CD4-positive, alpha-beta memory T cell (primary cell): Measurements from ENCODE around the gene GSTO1. TPM values are rescaled to one million over a fixed set of nuclear protein-coding genes. Genes with fewer than 3 reads are reported as not detected.

Experiments
- CTCF ChIA-PET: fragments of 350-600 bp; sonication (Branson Sonifier 250); formaldehyde crosslinking; loops from one replicate; lab custom pipeline; 2021; ENCODE audit warnings: inconsistent platforms; ENCODE audit not compliant: partially characterized antibody; lab: Charles Lee
- POLR2A ChIA-PET: fragments of 350-600 bp; sonication (Branson Sonifier 250); formaldehyde crosslinking; loops from one replicate; lab custom pipeline; 2021; ENCODE audit not compliant: partially characterized antibody; lab: Charles Lee
- DNase-seq, 5 donors: peaks; one replicate each; pipeline versions ENCODE4 v3.0.0 to v3.0.0-alpha.2; 2020 to 2022; ENCODE audit warnings: mixed read lengths in 1 of 5
- H3K27ac ChIP-seq: one replicate; pipeline ENCODE4 v1.7.0; 2013; ENCODE audit warnings: low read depth, low read length
- H3K27me3 ChIP-seq: 2 replicates; pipeline ENCODE4 v1.7.0; 2013; ENCODE audit warnings: mild to moderate bottlenecking, low read length, moderate library complexity; ENCODE audit not compliant: insufficient read depth
- H3K36me3 ChIP-seq: 2 replicates; pipeline ENCODE4 v1.7.0; 2013; ENCODE audit warnings: mild to moderate bottlenecking, low read length, moderate library complexity; ENCODE audit not compliant: insufficient read depth
- H3K4me1 ChIP-seq: 2 replicates; pipeline ENCODE4 v1.7.0; 2013; ENCODE audit warnings: mild to moderate bottlenecking, low read length, moderate library complexity; ENCODE audit not compliant: insufficient read depth
- H3K4me3 ChIP-seq, 2 donors: one replicate each; pipeline ENCODE4 v1.7.0; 2013; ENCODE audit warnings: low read length in 2 of 2, mild to moderate bottlenecking in 1 of 2
- H3K9me3 ChIP-seq, 2 donors: one replicate each; pipeline ENCODE4 v1.7.0; 2013; ENCODE audit warnings: low read length in 2 of 2, control low read depth in 1 of 2; ENCODE audit not compliant: control insufficient read depth in 1 of 2
- H3K27ac Mint-ChIP-seq, 7 donors: one replicate each; pipeline ENCODE4 v1.8.0; 2020 to 2021; ENCODE audit warnings: mixed read lengths in 7 of 7, mild to moderate bottlenecking in 6 of 7, inconsistent platforms in 3 of 7, moderate library complexity in 3 of 7
- H3K27me3 Mint-ChIP-seq, 2 donors: one replicate each; pipeline ENCODE4 v1.8.0; 2020 to 2021; ENCODE audit warnings: mixed read lengths in 2 of 2
- H3K36me3 Mint-ChIP-seq, 2 donors: one replicate each; pipeline ENCODE4 v1.8.0; 2020 to 2021; ENCODE audit warnings: mixed read lengths in 2 of 2, inconsistent platforms in 1 of 2, mild to moderate bottlenecking in 1 of 2
- H3K4me1 Mint-ChIP-seq, 4 donors: one replicate each; pipeline ENCODE4 v1.8.0; 2020 to 2021; ENCODE audit warnings: mixed read lengths in 4 of 4, mild to moderate bottlenecking in 1 of 4
- H3K4me3 Mint-ChIP-seq, 8 donors: one replicate each; pipeline ENCODE4 v1.8.0; 2020 to 2021; ENCODE audit warnings: mixed read lengths in 8 of 8, mild to moderate bottlenecking in 7 of 8, moderate library complexity in 6 of 8, inconsistent platforms in 3 of 8
- H3K9me3 Mint-ChIP-seq, 8 donors: one replicate each; pipeline ENCODE4 v1.8.0; 2020 to 2021; ENCODE audit warnings: mixed read lengths in 8 of 8, mild to moderate bottlenecking in 5 of 8, inconsistent platforms in 3 of 8, moderate library complexity in 1 of 8
- intact Hi-C: fragments of 100-400 bp; cut with micrococcal nuclease; formaldehyde crosslinking; loops from one replicate; pipeline ENCODE4 v1.15.1; 2023
- polyA plus RNA-seq, 2 donors: library from polyadenylated mRNA; unstranded; fragments of 300-500 nt; fragmentation: Illumina TruSeq; gene quantifications; one replicate each; pipeline ENCODE4 v1.2.3, GENCODE V29; 2021
- total RNA-seq, 2 experiments: library from RNA; stranded (reverse); gene quantifications; one replicate each; pipeline ENCODE4 v1.2.3, GENCODE V29; 2021

Gene GSTO1
- total and polyA plus RNA-seq, 4 experiments from 2014 or later: 52.8 to 207 (median 105) TPM

GRCh38 chr10:104255311-104255981, 754 bp downstream of the GSTO1 start:
- ChIA-PET POLR2A (interaction anchor here (0.6 to 3.3 kb wide), 11 partner anchors 9 to 134 kb away, joined by 3 to 59 read pairs (median 11); partner anchors contain the start of genes CFAP43, GSTO2, ITPRIP and SFR1), CTCF (interaction anchor here (1.0 to 6.3 kb wide), 10 partner anchors 7 to 95 kb away, joined by 3 to 73 read pairs (median 4); partner anchors contain the start of genes CFAP43 and ITPRIP)
- peak overlapping the region; percentile 75 for H3K27ac ChIP-seq
- H3K27me3 Mint-ChIP-seq: no peaks in the 10 kb centered on the region
- H3K27ac Mint-ChIP-seq: peak overlapping the region; percentile 82 to 97 (median 96)
- H3K9me3 Mint-ChIP-seq: no peaks in the 10 kb centered on the region
- H3K36me3 ChIP-seq: peaks cover 6% of the 10 kb centered on the region
- intact Hi-C loops: no loop called here
- peak in 2 of 5 donors; percentile 24 to 29 for DNase-seq
- no peaks in the 10 kb centered on the region for H3K27me3 ChIP-seq
- peak overlapping the region; percentile 45 to 56 for H3K4me3 ChIP-seq
- no peaks in the 10 kb centered on the region for H3K9me3 ChIP-seq
- peaks cover 15 to 36% of the 10 kb centered on the region in 2 donors for H3K36me3 Mint-ChIP-seq
- peaks cover 43 to 62% (median 52%) of the 10 kb centered on the region in 4 donors for H3K4me1 Mint-ChIP-seq
- H3K4me1 ChIP-seq: peaks cover 54% of the 10 kb centered on the region
- H3K4me3 Mint-ChIP-seq: peak overlapping the region; percentile 84 to 99 (median 98)

GRCh38 chr10:104256335-104256961, 1.8 kb downstream of the GSTO1 start:
- Mint-ChIP-seq H3K27me3 (no peaks in the 10 kb centered on the region), H3K27ac (peak overlapping the region; percentile 82 to 97 (median 96)), H3K4me1 (peaks cover 51 to 72% (median 61%) of the 10 kb centered on the region in 4 donors), H3K4me3 (peak overlapping the region; percentile 84 to 99 (median 98)), H3K36me3 (peaks cover 23 to 46% of the 10 kb centered on the region in 2 donors), H3K9me3 (no peaks in the 10 kb centered on the region)
- Histone ChIP-seq H3K27ac (peak overlapping the region; percentile 75), H3K9me3 (no peaks in the 10 kb centered on the region), H3K4me3 (peak overlapping the region in 1 of 2 donors; percentile 56), H3K4me1 (peaks cover 64% of the 10 kb centered on the region), H3K36me3 (peaks cover 9% of the 10 kb centered on the region), H3K27me3 (no peaks in the 10 kb centered on the region)
- CTCF ChIA-PET: interaction anchor here (0.7 to 6.3 kb wide), 7 partner anchors 8 to 94 kb away, joined by 3 to 73 read pairs (median 4); no protein-coding TSS in a partner anchor
- DNase-seq: peak in 2 of 5 donors; percentile 29 to 50
- POLR2A ChIA-PET: interaction anchor here (1.1 to 3.3 kb wide), 4 partner anchors 11 to 135 kb away, joined by 3 to 59 read pairs (median 16); partner anchors contain the start of genes GSTO2 and SFR1
- intact Hi-C loops: loop anchor here (1.0 kb wide), 1 partner anchor 12 kb away; no protein-coding TSS in a partner anchor

GRCh38 chr10:104257235-104257634, 2.5 kb downstream of the GSTO1 start:
- Histone ChIP-seq H3K27me3 (no peaks in the 10 kb centered on the region), H3K4me1 (peaks cover 71% of the 10 kb centered on the region), H3K27ac (peak overlapping the region; percentile 75), H3K4me3 (no peak overlapping the region), H3K36me3 (peaks cover 16% of the 10 kb centered on the region), H3K9me3 (no peaks in the 10 kb centered on the region)
- POLR2A ChIA-PET: interaction anchor here (1.7 to 3.2 kb wide), 3 partner anchors 11 to 17 kb away, joined by 10 to 59 read pairs (median 12); partner anchors contain the start of gene GSTO2
- H3K36me3 Mint-ChIP-seq: peaks cover 25 to 51% of the 10 kb centered on the region in 2 donors
- no peaks in the 10 kb centered on the region for H3K9me3 Mint-ChIP-seq
- H3K27me3 Mint-ChIP-seq: no peaks in the 10 kb centered on the region
- peaks cover 55 to 79% (median 67%) of the 10 kb centered on the region in 4 donors for H3K4me1 Mint-ChIP-seq
- CTCF ChIA-PET: interaction anchor here (0.9 to 6.3 kb wide), 5 partner anchors 9 to 93 kb away, joined by 3 to 73 read pairs (median 4); no protein-coding TSS in a partner anchor
- peak overlapping the region; percentile 53 to 92 (median 77) for H3K27ac Mint-ChIP-seq
- intact Hi-C loops: no loop called here
- H3K4me3 Mint-ChIP-seq: peak overlapping the region; percentile 24 to 99 (median 40)
- DNase-seq: no peak

GRCh38 chr10:104258209-104258608, 3.5 kb downstream of the GSTO1 start:
- no peak overlapping the region for H3K4me3 Mint-ChIP-seq
- H3K27ac Mint-ChIP-seq: peak overlapping the region in 6 of 7 donors; percentile 16 to 75 (median 50)

GRCh38 chr10:104259456-104259855, 4.8 kb downstream of the GSTO1 start:
- ChIA-PET CTCF (interaction anchor here (1.0 to 7.0 kb wide), 4 partner anchors 16 to 94 kb away, joined by 3 to 52 read pairs (median 8); partner anchors contain the start of gene CFAP58), POLR2A (no interaction called here)
- peaks cover 53 to 83% (median 70%) of the 10 kb centered on the region in 4 donors for H3K4me1 Mint-ChIP-seq
- H3K27me3 Mint-ChIP-seq: no peaks in the 10 kb centered on the region
- H3K4me1 ChIP-seq: peaks cover 83% of the 10 kb centered on the region
- H3K27ac Mint-ChIP-seq: peak overlapping the region in 6 of 7 donors; percentile 2 to 93 (median 72)
- peak overlapping the region; percentile 17 for H3K27ac ChIP-seq
- no peaks in the 10 kb centered on the region for H3K9me3 Mint-ChIP-seq
- H3K36me3 Mint-ChIP-seq: peaks cover 30 to 64% of the 10 kb centered on the region in 2 donors
- no peaks in the 10 kb centered on the region for H3K27me3 ChIP-seq
- no peak overlapping the region for H3K4me3 ChIP-seq
- no peak for DNase-seq
- peak overlapping the region in 1 of 8 donors; percentile 33 for H3K4me3 Mint-ChIP-seq
- H3K36me3 ChIP-seq: peaks cover 30% of the 10 kb centered on the region
- H3K9me3 ChIP-seq: no peaks in the 10 kb centered on the region
- intact Hi-C loops: no loop called here

More at GRCh38 chr10:104258209-104258608, 3.5 kb downstream of the GSTO1 start:
- no peak for DNase-seq
- CTCF ChIA-PET: interaction anchor here (1.0 to 6.3 kb wide), 3 partner anchors 16 to 48 kb away, joined by 3 to 73 read pairs (median 13); no protein-coding TSS in a partner anchor
- Histone ChIP-seq H3K36me3 (peaks cover 22% of the 10 kb centered on the region), H3K4me3 (no peak overlapping the region), H3K9me3 (no peaks in the 10 kb centered on the region), H3K4me1 (peaks cover 76% of the 10 kb centered on the region), H3K27me3 (no peaks in the 10 kb centered on the region), H3K27ac (no peak overlapping the region)
- Mint-ChIP-seq H3K4me1 (peaks cover 53 to 82% (median 71%) of the 10 kb centered on the region in 4 donors), H3K36me3 (peaks cover 25 to 53% of the 10 kb centered on the region in 2 donors), H3K9me3 (no peaks in the 10 kb centered on the region), H3K27me3 (no peaks in the 10 kb centered on the region)
- POLR2A ChIA-PET: interaction anchor here (1.7 to 2.8 kb wide), 2 partner anchors 10 to 16 kb away, joined by 10 to 12 read pairs; partner anchors contain the start of gene GSTO2
- intact Hi-C loops: no loop called here

GRCh38 chr10:104259999-104260774, 5.5 kb downstream of the GSTO1 start:
- DNase-seq: no peak
- peaks cover 30% of the 10 kb centered on the region for H3K36me3 ChIP-seq
- Mint-ChIP-seq H3K4me1 (peaks cover 54 to 87% (median 74%) of the 10 kb centered on the region in 4 donors), H3K9me3 (no peaks in the 10 kb centered on the region), H3K27me3 (no peaks in the 10 kb centered on the region), H3K36me3 (peaks cover 31 to 68% of the 10 kb centered on the region in 2 donors), H3K4me3 (peak overlapping the region in 5 of 8 donors; percentile 12 to 34 (median 18)), H3K27ac (peak overlapping the region; percentile 62 to 93 (median 81))
- intact Hi-C loops: loop anchor here (5.0 kb wide), 1 partner anchor 863 kb away; the partner anchor contains the start of genes ATP5MK and PDCD11
- CTCF ChIA-PET: interaction anchor here (1.0 to 7.0 kb wide), 3 partner anchors 15 to 93 kb away, joined by 3 to 52 read pairs (median 13); partner anchors contain the start of gene CFAP58
- POLR2A ChIA-PET: interaction anchor here (1.0 to 1.8 kb wide), 2 partner anchors 14 to 45 kb away, joined by 3 to 9 read pairs; no protein-coding TSS in a partner anchor
- H3K4me1 ChIP-seq: peaks cover 90% of the 10 kb centered on the region
- H3K4me3 ChIP-seq: no peak overlapping the region
- H3K27ac ChIP-seq: peak overlapping the region; percentile 17
- H3K27me3 ChIP-seq: no peaks in the 10 kb centered on the region
- no peaks in the 10 kb centered on the region for H3K9me3 ChIP-seq
